K562 (cell line): ENCODE results near the gene PUDP. TPM values are rescaled to one million over a fixed set of nuclear protein-coding genes. Genes with fewer than 3 reads are reported as not detected.
A peak's percentile ranks its signal among the peaks of the same experiment; 100 is the strongest.

Experiments used
- ATAC-seq: fragments of 200-7000 bp; cut with Tn5 transposase; 3 replicates; pipeline ENCODE4 v1.9.1; 2020; ENCODE audit warnings: moderate library complexity
- BruUV-seq: library from RNA; stranded (reverse); fragments of 400-500 nt; replicated peaks from 2 replicates; lab custom pipeline; 2021; lab: Mats Ljungman, UMichigan
- CTCF ChIA-PET: fragments of 300-600 bp; formaldehyde crosslinking; extraction: SDS; loops from one replicate; lab custom pipeline; 2021; ENCODE audit warnings: low intra/inter-chr PET ratio; lab: Yijun Ruan, JAX
- POLR2A ChIA-PET: fragments of 300-600, 350-650 bp; sonication (Branson Sonifier 250); formaldehyde crosslinking; extraction: SDS; loops from one replicate; lab custom pipeline; 2021; ENCODE audit warnings: antibody characterized with exemption, inconsistent platforms; lab: Yijun Ruan, JAX
- DNase-seq, 4 experiments: peaks; one replicate each; pipeline versions ENCODE4 v3.0.0 to v3.0.0-alpha.2; 2011 to 2018; ENCODE audit warnings: low spot score in 3 of 4, mixed read lengths in 3 of 4; ENCODE audit errors: extremely low read depth in 1 of 4
- FAIRE-seq: peaks from 2 replicates; lab custom pipeline; 2011; peaks lifted over from hg19 to GRCh38; lab: Jason Lieb, UNC
- H2AFZ ChIP-seq: 2 replicates; pipeline ENCODE4 v1.6.0; 2011; ENCODE audit warnings: low read depth, low read length, control low read depth, inconsistent platforms
- H3K27ac ChIP-seq: fragments of 200-600 bp; 3 replicates; pipeline ENCODE4 v1.8.0; 2011; ENCODE audit warnings: low read depth, mild to moderate bottlenecking, control low read depth, inconsistent platforms, low read length, moderate library complexity, mixed read lengths; ENCODE audit errors: extremely low read depth
- H3K27me3 ChIP-seq, 2 experiments: fragments of 300-600 bp in 1 of 2; 2 replicates in 1 of 2; 3 replicates in 1 of 2; pipeline versions ENCODE4 v1.6.0 to v1.8.0; 2011; ENCODE audit warnings: inconsistent platforms in 2 of 2, low read length in 2 of 2, mild to moderate bottlenecking in 1 of 2, mixed read lengths in 1 of 2, moderate library complexity in 1 of 2; ENCODE audit not compliant: control insufficient read depth in 2 of 2, insufficient read depth in 2 of 2
- H3K36me3 ChIP-seq: fragments of 300-600 bp; 3 replicates; pipeline ENCODE4 v1.8.0; 2011; ENCODE audit warnings: mild to moderate bottlenecking, low read length, inconsistent platforms; ENCODE audit not compliant: control insufficient read depth, insufficient read depth
- H3K4me1 ChIP-seq, 2 experiments: fragments of 200-600 bp in 1 of 2; replicated peaks in 1 of 2; 2 replicates in 1 of 2; 3 replicates in 1 of 2; pipeline versions ENCODE4 v1.5.1 to v1.8.0; 2011; ENCODE audit warnings: inconsistent platforms in 2 of 2, low read length in 2 of 2, mild to moderate bottlenecking in 1 of 2, mixed read lengths in 1 of 2, moderate library complexity in 1 of 2; ENCODE audit not compliant: control insufficient read depth in 2 of 2, insufficient read depth in 2 of 2
- H3K4me2 ChIP-seq: 2 replicates; pipeline ENCODE4 v1.6.1; 2011; ENCODE audit warnings: low read length, control low read depth, inconsistent platforms, mixed read lengths; ENCODE audit not compliant: insufficient read depth
- H3K4me3 ChIP-seq: fragments of 200-600 bp; sonication (generic), shearing (Covaris generic); 2 replicates; pipeline ENCODE4 v1.5.1; 2016; ENCODE audit warnings: control low read depth, inconsistent platforms
- H3K79me2 ChIP-seq: fragments of 200-600 bp; 3 replicates; pipeline ENCODE4 v1.8.0; 2011; ENCODE audit warnings: low read length, inconsistent platforms; ENCODE audit not compliant: control insufficient read depth, insufficient read depth
- H3K9ac ChIP-seq, 2 experiments: 2 replicates each; pipeline versions ENCODE4 v1.6.0 to v1.6.1; 2011; ENCODE audit warnings: low read depth in 2 of 2, low read length in 2 of 2, control low read depth in 1 of 2, inconsistent platforms in 1 of 2, mild to moderate bottlenecking in 1 of 2, mixed read lengths in 1 of 2; ENCODE audit not compliant: insufficient read depth in 1 of 2
- H3K9me1 ChIP-seq: one replicate; pipeline ENCODE4 v1.6.0; 2011; ENCODE audit warnings: inconsistent platforms, mild to moderate bottlenecking, low read length, moderate library complexity; ENCODE audit not compliant: control insufficient read depth, insufficient read depth
- H3K9me3 ChIP-seq: replicated peaks from 2 replicates; pipeline ENCODE4 v1.5.1; 2011; ENCODE audit warnings: low read depth, low read length, inconsistent platforms; ENCODE audit not compliant: control insufficient read depth, insufficient read depth
- H4K20me1 ChIP-seq: replicated peaks from 2 replicates; pipeline ENCODE4 v1.6.1; 2011; ENCODE audit warnings: low read length, inconsistent platforms, mixed read lengths; ENCODE audit not compliant: control insufficient read depth, insufficient read depth
- EP400 ChIP-seq: fragments of 450-650 bp; IDR thresholded peaks from 2 replicates; pipeline ENCODE4 v1.6.1; 2017; ENCODE audit warnings: antibody characterized with exemption, mild to moderate bottlenecking, moderate library complexity
- L3MBTL2 ChIP-seq: fragments of 450-650 bp; IDR thresholded peaks from 2 replicates; pipeline ENCODE4 v1.6.1; 2016; ENCODE audit warnings: mild to moderate bottlenecking, moderate library complexity
- MYC ChIP-seq, 2 experiments: fragments of 250-450 bp in 1 of 2; sonication (Bioruptor Pico) in 1 of 2; IDR thresholded peaks; 2 replicates each; pipeline versions ENCODE4 v1.5.1 to v1.6.1; 2012 to 2021; ENCODE audit warnings: low read depth in 2 of 2, borderline replicate concordance in 1 of 2, improper control_type of control experiment in 1 of 2, low read length in 1 of 2, mild to moderate bottlenecking in 1 of 2, moderate library complexity in 1 of 2
- NR2C1 ChIP-seq, 2 experiments: fragments of 450-650 bp; IDR thresholded peaks; 2 replicates each; pipeline ENCODE4 v1.6.1; 2017; ENCODE audit warnings: mild to moderate bottlenecking in 2 of 2, antibody characterized with exemption in 1 of 2, inconsistent platforms in 1 of 2, missing compliant biosample characterization in 1 of 2, missing genetic modification characterization in 1 of 2
- ZFX ChIP-seq: sonication (generic); formaldehyde crosslinking; IDR thresholded peaks from 2 replicates; pipeline ENCODE4 v1.8.0; 2022; ENCODE audit warnings: mild to moderate bottlenecking, missing genetic modification reagents, moderate library complexity
- ZNF143 ChIP-seq: sonication (generic); formaldehyde crosslinking; IDR thresholded peaks from 2 replicates; pipeline ENCODE4 v1.9.0; 2022; ENCODE audit warnings: mild to moderate bottlenecking, missing genetic modification reagents
- WGBS: fragments of 100-300 bp; shearing (Covaris generic); methylation state at CpG from one replicate; pipeline ENCODE4 v1.1.6; 2016; ENCODE audit warnings: low coverage, mixed read lengths; ENCODE audit not compliant: insufficient coverage; ENCODE audit errors: missing lambda C conversion rate; 5-methylcytosine and 5-hydroxymethylcytosine counted together
- in situ Hi-C: fragments of 300-500 bp; cut with MboI; formaldehyde crosslinking; loops from 4 replicates; pipeline ENCODE4 v1.15.0; 2018; ENCODE audit warnings: inconsistent platforms, mixed read lengths
- intact Hi-C: fragments of 100-400 bp; cut with micrococcal nuclease; formaldehyde crosslinking; loops from 2 replicates; pipeline ENCODE4 v1.14.2; 2022
- polyA plus RNA-seq, 8 experiments: library from polyadenylated mRNA; depleted of rRNA in 4 of 8; stranded (reverse) in 5 of 8; unstranded in 3 of 8; fragments of >200 nt; fragmentation: Nextera tagmentation in 2 of 8; fragmentation: Illumina TruSeq in 1 of 8; extraction: Ambion mirVana in 2 of 8; extraction: Trizol in 1 of 8; gene quantifications; 2 replicates each; pipeline versions ENCODE4 v1.2.1 to v1.2.3, GENCODE V29; 2011 to 2014; ENCODE audit warnings: inconsistent platforms in 1 of 8, missing spikeins in 1 of 8
- total RNA-seq, 7 experiments: library from RNA; depleted of rRNA in 6 of 7; stranded (reverse); fragments of >200 nt in 6 of 7; fragmentation: Illumina TruSeq in 2 of 7; extraction: Trizol in 2 of 7; gene quantifications; 2 replicates each; pipeline versions ENCODE4 v1.2.1 to v1.2.3, GENCODE V29; 2011 to 2021; ENCODE audit warnings: low replicate concordance in 1 of 7
- TF ChIP-seq, protein P1 (sequence below): fragments of 250-450 bp; sonication (Bioruptor Pico); IDR thresholded peaks from 2 replicates; pipeline ENCODE4 v1.4.0; 2020; ENCODE audit warnings: mild to moderate bottlenecking, moderate library complexity
- TF ChIP-seq, protein P2 (sequence below): fragments of 450-650 bp; IDR thresholded peaks from 2 replicates; pipeline ENCODE4 v1.6.1; 2017; ENCODE audit warnings: antibody characterized with exemption, mild to moderate bottlenecking
- TF ChIP-seq, protein P3 (sequence below), 2 experiments: IDR thresholded peaks; 2 replicates each; pipeline ENCODE4 v1.6.1; 2011; ENCODE audit warnings: borderline replicate concordance in 1 of 2, control low read depth in 1 of 2, low read depth in 1 of 2, low read length in 1 of 2, mild to moderate bottlenecking in 1 of 2, mixed read lengths in 1 of 2, moderate library complexity in 1 of 2; ENCODE audit not compliant: insufficient read depth in 1 of 2, insufficient read length in 1 of 2, poor library complexity in 1 of 2, severe bottlenecking in 1 of 2; ENCODE audit errors: extremely low read depth in 1 of 2

Gene PUDP
- total and polyA plus RNA-seq, 9 of the 15 experiments (the other 6 are each of a cell fraction or from before 2014, with no cell fraction given), result 13.6 to 63.0 (median 29.2) TPM

DNA sequence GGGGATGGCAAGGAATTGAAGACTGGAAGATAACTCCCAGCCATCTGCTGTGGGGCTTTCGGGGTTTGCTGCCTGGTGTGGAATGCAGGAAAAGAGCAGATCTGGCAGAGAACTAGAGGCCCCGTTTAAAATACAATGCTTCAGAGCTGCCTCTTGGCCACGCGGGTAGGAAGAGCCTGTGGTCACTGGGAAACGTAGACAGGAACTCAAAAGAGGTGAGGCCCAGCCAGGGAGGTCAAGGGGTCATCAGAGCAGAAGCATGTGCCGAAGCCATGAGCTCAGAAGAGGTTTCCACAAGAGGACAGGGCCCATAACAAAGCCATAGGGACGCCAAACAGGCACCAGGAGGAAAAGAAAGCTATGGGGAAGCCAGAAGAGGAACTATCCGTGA is 14.9 kb downstream of the PUDP start:
- CTCF ChIA-PET, result no interaction called here
- TF ChIP-seq ZNF143 (CRISPR knock-in tag) (no peak), EP400 (peak; percentile 55; the same call in 1 of the 2 replicates), NR2C1 (IDR thresholded peaks at IDR 0.05) (peak; percentile 70), NR2C1 (tag; IDR thresholded peaks at IDR 0.05) (peak; percentile 68), L3MBTL2 (peak; percentile 51), MYC (IDR thresholded peaks at IDR 0.05; ENCODE audit: low read depth, low read length) (peak; percentile 62; the same call in 1 of the 2 replicates), MYC (CRISPR knock-in tag; IDR thresholded peaks at IDR 0.05; ENCODE audit: borderline replicate concordance, low read depth) (no peak), ZFX (CRISPR knock-in tag) (peak; percentile 38; the same call in 1 of the 2 replicates)
- TF ChIP-seq, protein P1, sequence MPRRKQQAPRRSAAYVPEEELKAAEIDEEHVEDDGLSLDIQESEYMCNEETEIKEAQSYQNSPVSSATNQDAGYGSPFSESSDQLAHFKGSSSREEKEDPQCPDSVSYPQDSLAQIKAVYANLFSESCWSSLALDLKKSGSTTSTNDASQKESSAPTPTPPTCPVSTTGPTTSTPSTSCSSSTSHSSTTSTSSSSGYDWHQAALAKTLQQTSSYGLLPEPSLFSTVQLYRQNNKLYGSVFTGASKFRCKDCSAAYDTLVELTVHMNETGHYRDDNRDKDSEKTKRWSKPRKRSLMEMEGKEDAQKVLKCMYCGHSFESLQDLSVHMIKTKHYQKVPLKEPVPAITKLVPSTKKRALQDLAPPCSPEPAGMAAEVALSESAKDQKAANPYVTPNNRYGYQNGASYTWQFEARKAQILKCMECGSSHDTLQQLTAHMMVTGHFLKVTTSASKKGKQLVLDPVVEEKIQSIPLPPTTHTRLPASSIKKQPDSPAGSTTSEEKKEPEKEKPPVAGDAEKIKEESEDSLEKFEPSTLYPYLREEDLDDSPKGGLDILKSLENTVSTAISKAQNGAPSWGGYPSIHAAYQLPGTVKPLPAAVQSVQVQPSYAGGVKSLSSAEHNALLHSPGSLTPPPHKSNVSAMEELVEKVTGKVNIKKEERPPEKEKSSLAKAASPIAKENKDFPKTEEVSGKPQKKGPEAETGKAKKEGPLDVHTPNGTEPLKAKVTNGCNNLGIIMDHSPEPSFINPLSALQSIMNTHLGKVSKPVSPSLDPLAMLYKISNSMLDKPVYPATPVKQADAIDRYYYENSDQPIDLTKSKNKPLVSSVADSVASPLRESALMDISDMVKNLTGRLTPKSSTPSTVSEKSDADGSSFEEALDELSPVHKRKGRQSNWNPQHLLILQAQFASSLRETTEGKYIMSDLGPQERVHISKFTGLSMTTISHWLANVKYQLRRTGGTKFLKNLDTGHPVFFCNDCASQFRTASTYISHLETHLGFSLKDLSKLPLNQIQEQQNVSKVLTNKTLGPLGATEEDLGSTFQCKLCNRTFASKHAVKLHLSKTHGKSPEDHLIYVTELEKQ (CRISPR knock-in tag), result no peak
- TF ChIP-seq, protein P2, sequence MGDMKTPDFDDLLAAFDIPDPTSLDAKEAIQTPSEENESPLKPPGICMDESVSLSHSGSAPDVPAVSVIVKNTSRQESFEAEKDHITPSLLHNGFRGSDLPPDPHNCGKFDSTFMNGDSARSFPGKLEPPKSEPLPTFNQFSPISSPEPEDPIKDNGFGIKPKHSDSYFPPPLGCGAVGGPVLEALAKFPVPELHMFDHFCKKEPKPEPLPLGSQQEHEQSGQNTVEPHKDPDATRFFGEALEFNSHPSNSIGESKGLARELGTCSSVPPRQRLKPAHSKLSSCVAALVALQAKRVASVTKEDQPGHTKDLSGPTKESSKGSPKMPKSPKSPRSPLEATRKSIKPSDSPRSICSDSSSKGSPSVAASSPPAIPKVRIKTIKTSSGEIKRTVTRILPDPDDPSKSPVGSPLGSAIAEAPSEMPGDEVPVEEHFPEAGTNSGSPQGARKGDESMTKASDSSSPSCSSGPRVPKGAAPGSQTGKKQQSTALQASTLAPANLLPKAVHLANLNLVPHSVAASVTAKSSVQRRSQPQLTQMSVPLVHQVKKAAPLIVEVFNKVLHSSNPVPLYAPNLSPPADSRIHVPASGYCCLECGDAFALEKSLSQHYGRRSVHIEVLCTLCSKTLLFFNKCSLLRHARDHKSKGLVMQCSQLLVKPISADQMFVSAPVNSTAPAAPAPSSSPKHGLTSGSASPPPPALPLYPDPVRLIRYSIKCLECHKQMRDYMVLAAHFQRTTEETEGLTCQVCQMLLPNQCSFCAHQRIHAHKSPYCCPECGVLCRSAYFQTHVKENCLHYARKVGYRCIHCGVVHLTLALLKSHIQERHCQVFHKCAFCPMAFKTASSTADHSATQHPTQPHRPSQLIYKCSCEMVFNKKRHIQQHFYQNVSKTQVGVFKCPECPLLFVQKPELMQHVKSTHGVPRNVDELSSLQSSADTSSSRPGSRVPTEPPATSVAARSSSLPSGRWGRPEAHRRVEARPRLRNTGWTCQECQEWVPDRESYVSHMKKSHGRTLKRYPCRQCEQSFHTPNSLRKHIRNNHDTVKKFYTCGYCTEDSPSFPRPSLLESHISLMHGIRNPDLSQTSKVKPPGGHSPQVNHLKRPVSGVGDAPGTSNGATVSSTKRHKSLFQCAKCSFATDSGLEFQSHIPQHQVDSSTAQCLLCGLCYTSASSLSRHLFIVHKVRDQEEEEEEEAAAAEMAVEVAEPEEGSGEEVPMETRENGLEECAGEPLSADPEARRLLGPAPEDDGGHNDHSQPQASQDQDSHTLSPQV, result peak; percentile 39; the same call in 1 of the 2 replicates
- TF ChIP-seq, protein P3, sequence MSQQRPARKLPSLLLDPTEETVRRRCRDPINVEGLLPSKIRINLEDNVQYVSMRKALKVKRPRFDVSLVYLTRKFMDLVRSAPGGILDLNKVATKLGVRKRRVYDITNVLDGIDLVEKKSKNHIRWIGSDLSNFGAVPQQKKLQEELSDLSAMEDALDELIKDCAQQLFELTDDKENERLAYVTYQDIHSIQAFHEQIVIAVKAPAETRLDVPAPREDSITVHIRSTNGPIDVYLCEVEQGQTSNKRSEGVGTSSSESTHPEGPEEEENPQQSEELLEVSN (IDR thresholded peaks at IDR 0.05; ENCODE audit: borderline replicate concordance in 1 of 2, extremely low read depth in 1 of 2, insufficient read depth in 1 of 2, insufficient read length in 1 of 2, low read depth in 1 of 2, low read length in 1 of 2, poor library complexity in 1 of 2, severe bottlenecking in 1 of 2), result peak in 1 of 2 experiments; percentile 63

More for the DNA sequence above, 14.9 kb downstream of the PUDP start:
- intact Hi-C loops (no loop called here), in situ Hi-C loops (no loop called here)
- Histone ChIP-seq H4K20me1 (no peaks in the 10 kb centered on the region), H3K27ac (peak overlapping the region; percentile 81), H3K79me2 (peaks cover 73% of the 10 kb centered on the region), H3K9me1 (peaks cover 4% of the 10 kb centered on the region), H2AFZ (peak overlapping the region; percentile 79), H3K9ac (peak overlapping the region; percentile 62 to 73; a peak in 3 of 4 replicates), H3K4me1 (peaks cover 13 to 24% of the 10 kb centered on the region in 2 experiments; a peak in 4 of 5 replicates), H3K4me3 (no peak overlapping the region), H3K4me2 (peak overlapping the region; percentile 76), H3K36me3 (peaks cover 7% of the 10 kb centered on the region; the same call in 1 of the 3 replicates), H3K27me3 (no peaks in the 10 kb centered on the region), H3K9me3 (no peaks in the 10 kb centered on the region)
- FAIRE-seq (peak; percentile 61), DNase-seq (peak; percentile 45 to 82 (median 50)), ATAC-seq (peak; percentile 86)
- WGBS, result 1% methylated on average over 7 of the region's 8 CpGs
- BruUV-seq, result no TSS peak
- POLR2A ChIA-PET, result interaction anchor here (1.7 kb wide), 1 partner anchor 13 kb away, joined by 5 read pairs; no protein-coding TSS in a partner anchor
